Breast epithelium (tissue), 3 donors: ENCODE data around the gene SDK1.

ENCODE experiments used
- POLR2A ChIP-seq: fragments of 450-650 bp; IDR thresholded peaks from one replicate; pipeline ENCODE4 v1.6.1; 2016; ENCODE audit warnings: antibody characterized with exemption, mild to moderate bottlenecking, moderate library complexity
- TF ChIP-seq, protein P1 (sequence below), 3 donors: fragments of 450-650 bp; IDR thresholded peaks; one replicate each; pipeline ENCODE4 v1.5.1; 2016 to 2017; ENCODE audit warnings: antibody characterized with exemption in 3 of 3, mild to moderate bottlenecking in 3 of 3, moderate library complexity in 3 of 3

DNA sequence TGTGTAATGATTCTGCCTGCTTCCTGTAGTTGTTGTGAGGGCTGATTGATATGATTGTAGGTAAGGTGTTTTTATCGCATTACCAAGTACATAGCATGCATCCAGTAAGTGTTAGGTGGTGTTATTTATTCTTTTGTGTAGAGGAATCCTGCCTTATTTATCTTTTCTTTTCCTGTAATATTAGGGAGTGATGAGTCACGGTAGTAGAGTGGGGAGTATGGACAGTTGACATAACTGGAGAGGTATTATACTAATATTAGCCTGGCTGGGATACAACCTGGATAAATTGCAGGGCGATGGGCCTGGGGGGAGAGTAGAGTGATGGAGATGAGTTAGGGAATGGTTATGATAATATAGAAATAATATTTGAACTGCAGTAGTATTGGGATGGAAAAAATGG lies 9.8 kb downstream of the SDK1 start:
- TF ChIP-seq POLR2A: no peak
- TF ChIP-seq, protein P1, sequence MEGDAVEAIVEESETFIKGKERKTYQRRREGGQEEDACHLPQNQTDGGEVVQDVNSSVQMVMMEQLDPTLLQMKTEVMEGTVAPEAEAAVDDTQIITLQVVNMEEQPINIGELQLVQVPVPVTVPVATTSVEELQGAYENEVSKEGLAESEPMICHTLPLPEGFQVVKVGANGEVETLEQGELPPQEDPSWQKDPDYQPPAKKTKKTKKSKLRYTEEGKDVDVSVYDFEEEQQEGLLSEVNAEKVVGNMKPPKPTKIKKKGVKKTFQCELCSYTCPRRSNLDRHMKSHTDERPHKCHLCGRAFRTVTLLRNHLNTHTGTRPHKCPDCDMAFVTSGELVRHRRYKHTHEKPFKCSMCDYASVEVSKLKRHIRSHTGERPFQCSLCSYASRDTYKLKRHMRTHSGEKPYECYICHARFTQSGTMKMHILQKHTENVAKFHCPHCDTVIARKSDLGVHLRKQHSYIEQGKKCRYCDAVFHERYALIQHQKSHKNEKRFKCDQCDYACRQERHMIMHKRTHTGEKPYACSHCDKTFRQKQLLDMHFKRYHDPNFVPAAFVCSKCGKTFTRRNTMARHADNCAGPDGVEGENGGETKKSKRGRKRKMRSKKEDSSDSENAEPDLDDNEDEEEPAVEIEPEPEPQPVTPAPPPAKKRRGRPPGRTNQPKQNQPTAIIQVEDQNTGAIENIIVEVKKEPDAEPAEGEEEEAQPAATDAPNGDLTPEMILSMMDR (IDR thresholded peaks at IDR 0.05): no peak
